Stimulated activated naive CD8-positive, alpha-beta T cell treated with anti-CD3 and anti-CD28 coated beads, Interleukin-15, Interleukin-2, amounts not matched to agents 100 U/mL and 50 U/mL, for 24 hours (primary cell): ENCODE results near the gene ZNF195.
"Not testable (repeated sequence)": the region's sequence is repeated elsewhere in the genome, so short reads cannot be mapped to it uniquely, and the experiment has no call there.

Experiments used
- ATAC-seq: fragments of 150-1000 bp; cut with Tn5 transposase; one replicate; pipeline ENCODE4 v1.10.0; 2021
- DNase-seq: peaks from one replicate; pipeline ENCODE4 v3.0.0; 2021

Gene ZNF195

DNA sequence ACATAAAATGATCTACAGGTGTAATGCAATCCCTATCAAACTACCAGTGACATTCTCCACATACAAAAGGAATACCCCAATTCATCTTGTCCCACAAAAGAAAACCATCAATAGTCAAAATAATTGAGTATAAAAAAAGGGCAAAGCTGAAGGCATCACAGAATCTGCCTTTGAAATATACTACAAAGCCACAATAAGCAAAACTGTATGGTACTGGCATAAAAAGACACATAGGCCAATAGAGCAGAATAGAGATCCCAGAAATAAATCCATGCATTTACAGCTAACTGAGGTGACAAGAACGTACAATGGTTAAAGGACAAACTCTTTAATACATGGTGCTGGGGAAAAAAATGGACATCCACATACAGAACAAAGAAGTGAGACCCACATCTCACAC lies 31.8 kb downstream of the ZNF195 start:
- DNase-seq (no peak), ATAC-seq (no peak)

DNA sequence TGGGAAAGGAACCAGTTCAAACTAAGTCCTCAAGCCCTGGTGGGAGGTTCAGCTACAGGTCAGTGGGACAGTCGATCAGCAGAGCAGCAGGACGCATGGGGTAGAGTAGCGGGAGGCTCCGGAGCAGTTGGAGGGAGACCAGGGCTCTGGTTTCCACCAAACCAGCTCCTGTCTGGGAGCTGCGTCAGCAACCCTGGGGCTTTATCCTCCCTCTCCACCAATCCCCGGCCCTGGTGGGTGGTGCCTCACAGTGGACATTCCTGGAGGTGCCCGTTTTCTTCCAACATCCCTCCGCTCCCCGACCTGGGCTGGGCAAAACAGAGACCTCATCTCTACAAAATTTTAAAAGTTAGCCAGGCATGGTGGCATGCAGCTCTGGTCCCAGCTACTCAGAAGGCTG lies 32.4 kb downstream of the ZNF195 start:
- DNase-seq (no peak), ATAC-seq (no peak)

DNA sequence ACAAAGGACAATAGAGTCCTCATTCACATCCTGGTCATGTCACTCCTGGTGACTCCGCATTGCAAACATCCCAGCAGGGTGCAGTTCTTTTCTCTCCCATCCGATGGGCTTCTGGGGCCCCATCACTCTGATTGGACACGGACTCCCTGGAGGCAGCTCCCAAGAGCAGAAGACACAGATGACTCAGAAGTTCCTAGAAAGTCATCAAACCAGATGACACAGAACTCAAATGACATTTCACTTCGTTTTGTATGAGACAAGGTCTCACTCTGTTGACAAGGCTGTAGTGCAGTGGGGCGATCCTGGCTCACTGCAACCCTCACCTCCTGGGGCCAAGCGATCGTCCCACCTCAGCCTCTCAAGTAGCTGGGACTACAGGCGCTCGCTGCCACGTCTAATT lies 33.2 kb downstream of the ZNF195 start:
- ATAC-seq = peak; percentile 32
- no peak for DNase-seq

DNA sequence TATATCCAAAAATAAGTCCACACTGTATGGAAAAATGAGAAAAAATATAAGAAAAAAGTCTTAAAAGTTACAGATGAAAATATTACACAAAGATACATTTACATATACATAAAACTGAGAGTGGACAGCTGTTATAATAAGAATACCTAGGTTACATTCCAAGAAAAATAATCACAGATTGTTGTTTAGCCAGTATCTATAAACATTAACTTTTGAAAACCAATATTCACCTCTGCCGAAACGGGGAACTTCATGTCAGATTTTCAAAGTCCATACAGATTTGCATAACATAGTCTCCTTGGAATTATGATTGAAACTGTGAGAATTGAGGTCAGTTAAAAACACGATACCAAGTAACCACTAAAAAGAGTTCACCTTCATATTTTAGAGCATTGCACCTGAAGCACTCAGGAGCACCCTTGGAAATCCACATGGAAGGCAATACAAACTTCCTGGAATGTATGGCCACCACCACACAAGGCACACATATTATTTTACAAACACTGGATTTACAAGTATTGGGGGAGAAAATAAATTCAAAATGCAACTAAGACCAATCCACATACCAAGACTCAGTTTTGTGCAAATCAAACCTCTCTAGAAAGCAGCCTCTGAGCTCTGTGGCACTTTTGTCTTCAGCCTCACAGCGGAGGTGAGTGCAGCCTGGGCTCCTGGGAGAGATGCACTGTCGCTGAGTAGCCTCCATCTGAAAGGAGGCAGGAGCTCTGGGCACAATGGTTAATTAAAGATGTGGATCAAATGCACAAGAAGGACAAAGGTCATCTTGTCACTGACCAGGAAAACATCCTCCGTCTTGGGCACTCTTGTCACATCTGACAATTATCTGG lies 34.4 kb downstream of the ZNF195 start:
- ATAC-seq (no peak), DNase-seq (no peak)

DNA sequence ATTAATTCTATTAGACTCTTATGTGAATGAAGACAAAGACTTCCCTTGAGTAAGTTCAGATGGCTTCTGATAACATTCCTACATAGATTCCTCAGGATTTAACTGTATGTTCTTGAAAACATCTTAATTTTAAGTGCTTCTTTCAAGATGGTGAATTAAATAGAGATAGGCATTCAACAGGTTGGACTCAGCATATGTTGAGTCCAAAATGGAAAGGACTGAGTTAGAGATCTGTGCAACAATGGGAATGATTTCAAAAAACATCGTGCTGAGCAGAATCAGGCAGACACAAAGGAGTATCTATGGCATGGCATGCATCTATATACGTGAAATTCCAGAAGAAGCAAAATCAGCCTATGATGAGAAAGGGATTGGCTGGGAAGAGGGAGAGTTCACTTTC lies 36.2 kb downstream of the ZNF195 start:
- no peak for ATAC-seq

DNA sequence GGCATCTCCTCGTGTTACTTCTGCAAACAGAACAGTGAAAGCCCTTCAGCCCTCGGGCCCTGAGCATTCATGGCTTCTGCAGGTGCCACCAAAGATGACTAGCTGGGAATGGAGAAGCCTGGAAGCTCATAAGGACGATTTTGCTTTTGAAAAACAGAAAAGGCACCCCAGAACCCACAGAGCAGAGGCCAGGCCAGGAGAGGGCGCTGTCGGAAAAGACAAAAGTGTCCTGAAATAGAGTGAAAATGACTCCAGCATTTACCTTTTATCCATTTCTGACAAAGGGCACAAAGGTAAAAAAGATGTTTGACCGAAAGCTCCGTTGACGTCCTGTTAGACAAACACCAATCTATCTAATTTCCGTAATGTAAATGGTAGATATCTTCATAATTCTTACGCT lies 37.6 kb downstream of the ZNF195 start:
- ATAC-seq (no peak), DNase-seq (peak; percentile 78)

More for the DNA sequence above, 36.2 kb downstream of the ZNF195 start:
- DNase-seq = no peak

DNA sequence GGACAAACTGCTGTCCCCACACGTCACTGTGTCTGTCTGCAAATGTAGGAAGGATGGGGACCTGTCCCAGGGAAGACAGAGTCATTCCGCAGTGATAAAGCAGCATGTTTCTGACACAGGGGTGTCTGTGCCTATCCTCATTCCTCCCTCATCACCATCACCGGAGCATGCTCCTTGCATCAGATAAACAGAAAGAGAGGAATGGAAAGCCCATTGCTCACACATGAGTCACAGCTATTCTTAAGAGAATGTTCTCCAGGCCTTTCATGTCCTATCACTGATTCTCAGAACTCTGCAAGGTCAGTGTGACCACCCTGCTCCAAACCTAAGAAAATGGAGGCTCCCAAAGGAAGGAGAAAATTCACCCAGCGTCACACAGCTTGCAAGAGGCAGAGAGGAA lies 38.9 kb downstream of the ZNF195 start:
- no peak for ATAC-seq
- DNase-seq = no peak

DNA sequence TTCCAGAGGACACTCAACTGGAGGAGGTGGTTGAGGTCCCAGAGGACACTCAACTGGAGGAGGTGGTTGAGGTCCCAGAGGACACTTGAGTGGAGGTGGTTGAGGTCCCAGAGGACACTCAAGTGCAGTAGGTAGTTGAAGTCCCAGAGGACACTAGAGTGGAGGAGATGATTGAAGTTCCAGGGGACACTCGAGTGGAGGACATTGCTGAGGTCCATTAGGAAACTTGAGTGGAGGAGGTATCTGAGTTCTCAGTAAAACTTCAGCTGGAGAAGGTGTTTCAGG lies 39.7 kb downstream of the ZNF195 start:
- no peak for ATAC-seq

DNA sequence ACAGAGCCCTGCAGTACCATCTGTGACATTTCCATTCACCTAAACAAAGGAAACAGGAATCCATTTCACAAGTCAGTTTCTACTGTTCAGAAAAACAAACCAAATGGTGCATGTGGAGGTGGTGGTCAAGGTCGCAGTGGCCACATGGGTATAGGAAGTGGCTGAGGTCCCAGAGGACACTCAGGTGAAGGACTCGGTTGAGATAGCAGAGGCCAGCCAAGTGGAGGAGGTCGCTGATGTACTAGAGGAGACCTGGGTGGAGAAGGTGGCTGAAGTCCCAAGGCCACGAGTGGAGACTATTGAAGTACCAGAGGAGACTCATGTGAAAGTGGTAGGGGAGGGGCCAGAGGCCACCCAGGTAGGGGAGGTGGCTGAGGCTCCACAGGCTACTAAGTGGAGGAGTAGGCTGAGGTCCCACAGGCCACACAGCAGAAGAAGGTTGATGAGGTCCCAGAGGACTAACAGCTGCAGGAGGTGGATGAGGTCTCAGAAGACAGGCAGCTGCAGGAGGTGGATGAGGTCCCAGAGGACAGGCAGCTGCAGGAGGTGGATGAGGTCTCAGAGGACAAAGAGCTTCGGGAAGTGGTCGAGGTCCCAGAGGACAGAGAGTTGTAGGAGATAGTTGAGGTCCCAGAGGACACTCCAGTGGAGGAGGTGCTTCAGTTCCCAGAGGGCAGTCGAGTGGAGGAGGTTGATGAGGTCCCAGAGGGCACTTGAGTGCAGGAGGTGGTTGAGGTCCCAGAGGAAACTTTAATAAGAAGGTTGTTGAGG lies 40.2 kb downstream of the ZNF195 start:
- ATAC-seq (no peak), DNase-seq (no peak)

More for the DNA sequence above, 39.7 kb downstream of the ZNF195 start:
- DNase-seq = no peak

DNA sequence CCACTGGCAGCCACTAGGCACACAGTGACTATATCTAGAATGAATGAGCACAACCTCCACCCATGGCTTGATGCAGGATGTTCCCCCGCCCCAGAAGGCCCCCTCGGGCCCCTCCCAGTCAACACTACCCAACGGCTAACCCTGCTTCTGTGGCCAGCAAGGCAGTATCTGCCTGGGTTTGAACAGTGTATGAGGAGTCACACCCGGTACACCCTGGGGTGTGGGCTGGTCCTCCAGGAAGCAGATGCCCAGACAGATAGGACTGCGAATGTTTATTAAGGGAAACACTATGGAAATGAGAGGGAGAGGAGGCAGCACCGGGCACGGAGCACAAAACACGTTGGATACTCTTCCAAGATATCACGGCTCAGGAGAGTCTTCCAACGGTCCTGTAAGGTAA lies 42.5 kb downstream of the ZNF195 start:
- ATAC-seq, DNase-seq: not testable (repeated sequence)

DNA sequence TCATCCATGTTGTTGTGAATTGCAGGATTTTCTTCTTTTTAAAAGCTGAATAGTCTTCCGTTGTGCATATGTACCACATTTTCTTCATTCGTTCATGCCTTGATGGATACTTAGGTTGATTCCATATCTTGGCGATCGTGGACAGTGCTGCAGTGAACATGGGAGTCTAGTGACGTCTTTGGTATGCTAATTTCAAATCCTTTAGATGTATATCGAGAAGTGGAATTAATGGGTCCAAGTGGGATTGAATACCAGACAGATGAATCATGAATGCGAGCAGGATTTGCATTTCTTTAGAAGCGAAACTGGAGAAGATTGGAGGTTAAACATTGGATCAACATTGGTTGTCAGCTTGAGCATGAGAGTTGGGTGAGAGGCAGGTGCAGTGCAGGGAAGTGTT lies 45.8 kb downstream of the ZNF195 start:
- not testable (repeated sequence) for ATAC-seq, DNase-seq

DNA sequence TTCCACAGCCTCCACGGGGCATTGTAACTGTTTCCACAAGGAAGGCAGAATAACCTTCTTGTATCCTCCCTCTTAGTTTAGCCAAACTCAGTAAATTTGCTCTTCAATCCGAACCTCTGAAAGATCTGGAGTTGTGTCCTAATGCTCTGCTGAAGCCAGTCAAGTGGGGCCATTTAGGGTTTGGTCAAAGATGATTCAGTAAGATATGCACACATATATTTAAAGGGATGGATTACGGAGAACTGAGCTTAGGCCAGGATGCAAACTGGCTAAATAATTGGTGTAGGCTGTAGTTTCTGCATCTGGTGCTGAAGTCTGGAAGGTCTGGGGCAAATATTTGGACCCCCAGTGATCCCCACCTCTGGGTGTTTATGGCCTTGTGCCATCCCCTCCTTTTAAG lies 47.9 kb downstream of the ZNF195 start:
- not testable (repeated sequence) for ATAC-seq, DNase-seq

DNA sequence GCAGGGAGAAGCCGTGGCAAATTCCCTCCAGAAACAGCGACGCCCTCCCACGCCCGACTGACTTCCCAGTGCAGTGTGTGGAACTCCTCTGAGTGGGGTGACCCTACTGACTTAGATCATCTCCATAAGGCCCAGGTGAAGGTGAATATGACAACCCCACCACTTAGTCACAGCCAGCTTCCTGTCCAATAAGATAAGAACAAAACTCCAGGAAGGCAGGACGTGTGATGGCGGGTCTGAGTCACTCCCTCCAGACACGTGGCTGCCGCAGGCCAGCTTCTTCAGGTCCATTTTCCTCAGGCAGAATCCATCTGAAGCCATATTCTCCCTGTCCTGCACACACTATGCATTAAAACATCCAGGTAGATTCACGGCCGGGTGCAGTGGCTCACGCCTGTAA lies 48.9 kb downstream of the ZNF195 start:
- DNase-seq = not testable (repeated sequence)

DNA sequence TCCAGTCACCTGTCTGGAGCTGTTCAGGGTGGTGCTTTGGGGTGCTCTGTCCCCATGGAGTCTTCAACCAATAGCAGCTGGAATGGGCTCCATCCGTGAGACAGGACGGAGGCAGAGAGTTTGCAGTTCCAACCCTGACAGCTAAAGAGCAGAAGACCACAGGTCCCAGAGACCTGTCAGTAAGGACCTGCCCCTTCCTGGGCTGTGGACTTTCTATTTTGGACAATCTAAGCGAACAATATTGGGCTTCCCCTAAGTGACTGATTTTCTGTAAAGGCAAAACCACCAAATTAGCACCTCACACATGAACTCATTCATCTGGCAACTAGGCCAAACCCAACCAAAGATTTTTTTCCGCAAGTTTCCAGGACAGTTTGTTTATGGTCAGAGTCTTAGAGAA lies 50.4 kb downstream of the ZNF195 start:
- not testable (repeated sequence) for DNase-seq, ATAC-seq

More for the DNA sequence above, 48.9 kb downstream of the ZNF195 start:
- ATAC-seq = not testable (repeated sequence)

DNA sequence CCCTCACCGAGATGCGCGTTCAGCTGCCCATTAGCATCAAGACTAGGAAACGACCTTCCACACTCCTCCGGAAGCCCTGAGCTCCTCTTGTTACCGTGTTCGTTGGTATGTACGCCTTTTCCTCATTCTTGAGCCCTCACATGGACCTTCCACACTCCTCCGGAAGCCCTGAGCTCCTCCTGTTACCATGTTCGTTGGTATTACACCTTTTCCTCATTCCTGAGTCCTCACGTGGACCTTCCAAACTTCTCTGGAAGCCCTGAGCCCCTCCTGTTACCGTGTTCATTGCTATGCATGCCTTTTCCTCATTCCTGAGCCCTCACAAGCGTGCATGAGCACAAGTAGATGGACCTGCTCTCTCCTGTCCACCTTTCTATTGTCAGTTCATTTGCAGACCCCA lies 52.5 kb downstream of the ZNF195 start:
- DNase-seq = not testable (repeated sequence)

DNA sequence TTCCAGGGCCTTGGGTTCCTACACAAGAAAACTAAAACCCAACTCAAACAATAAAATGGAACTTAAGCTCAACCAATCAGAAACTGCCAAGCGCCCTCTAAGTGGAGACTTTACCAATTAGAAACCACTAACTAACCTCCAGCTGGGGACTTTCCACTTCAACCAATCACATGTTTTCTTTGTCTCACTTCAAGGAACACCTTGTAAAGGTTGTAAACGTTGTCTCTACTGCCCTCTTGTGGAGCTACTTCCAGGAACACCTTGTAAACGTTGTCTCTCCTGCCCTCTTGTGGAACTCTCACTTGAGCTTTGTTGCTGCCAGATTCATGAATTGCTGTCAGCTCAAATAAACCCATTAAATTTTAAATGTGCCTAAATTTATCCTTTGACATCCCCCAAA lies 54.2 kb downstream of the ZNF195 start:
- ATAC-seq = peak; percentile 63

More for the DNA sequence above, 52.5 kb downstream of the ZNF195 start:
- ATAC-seq = not testable (repeated sequence)

More for the DNA sequence above, 54.2 kb downstream of the ZNF195 start:
- DNase-seq = not testable (repeated sequence)
